Activated T-helper 1 cell treated with Interleukin-2 at 50 U/mL for 16 hours (primary cell): ENCODE results near the gene CAVIN1.
"Not testable (repeated sequence)": the region's sequence is repeated elsewhere in the genome, so short reads cannot be mapped to it uniquely, and the experiment has no call there.

ENCODE experiments used
- DNase-seq: peaks from one replicate; pipeline ENCODE4 v3.0.0-alpha.2; 2020; ENCODE audit warnings: low read depth

Gene CAVIN1, protein sequence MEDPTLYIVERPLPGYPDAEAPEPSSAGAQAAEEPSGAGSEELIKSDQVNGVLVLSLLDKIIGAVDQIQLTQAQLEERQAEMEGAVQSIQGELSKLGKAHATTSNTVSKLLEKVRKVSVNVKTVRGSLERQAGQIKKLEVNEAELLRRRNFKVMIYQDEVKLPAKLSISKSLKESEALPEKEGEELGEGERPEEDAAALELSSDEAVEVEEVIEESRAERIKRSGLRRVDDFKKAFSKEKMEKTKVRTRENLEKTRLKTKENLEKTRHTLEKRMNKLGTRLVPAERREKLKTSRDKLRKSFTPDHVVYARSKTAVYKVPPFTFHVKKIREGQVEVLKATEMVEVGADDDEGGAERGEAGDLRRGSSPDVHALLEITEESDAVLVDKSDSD

GRCh38 chr17:42422958-42423712 is at the start of gene CAVIN1:
CAVIN1 (minus strand) TSS chr17:42423256; CDS start chr17:42423097, 159 bp downstream.
- no peak for DNase-seq

GRCh38 chr17:42467889-42468288 is 44.8 kb upstream of the CAVIN1 start:
- no peak for DNase-seq

GRCh38 chr17:42463976-42464400 is 40.9 kb upstream of the CAVIN1 start:
- DNase-seq, result no peak

DNA sequence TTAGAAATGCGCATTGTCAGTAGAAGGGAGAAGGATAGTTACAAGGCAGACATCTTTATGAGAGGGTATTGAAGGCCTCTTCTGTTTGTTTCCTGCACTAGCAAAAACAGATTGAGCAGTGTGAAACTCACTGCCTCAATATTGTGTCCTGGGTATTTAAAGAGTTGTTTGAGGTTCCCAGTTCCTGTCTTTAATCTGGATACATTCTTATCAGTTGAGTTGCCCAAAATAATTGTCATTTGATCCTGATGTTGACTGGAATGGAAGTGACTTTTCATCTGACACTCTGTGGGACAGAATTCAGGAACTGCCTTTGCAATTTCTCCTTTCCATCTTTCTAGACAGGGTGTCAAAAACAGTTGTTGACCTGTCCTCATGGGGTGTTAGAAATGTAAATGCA is 37.3 kb upstream of the CAVIN1 start:
- no peak for DNase-seq

GRCh38 chr17:42459801-42460281 is 36.8 kb upstream of the CAVIN1 start:
- DNase-seq, result no peak

DNA sequence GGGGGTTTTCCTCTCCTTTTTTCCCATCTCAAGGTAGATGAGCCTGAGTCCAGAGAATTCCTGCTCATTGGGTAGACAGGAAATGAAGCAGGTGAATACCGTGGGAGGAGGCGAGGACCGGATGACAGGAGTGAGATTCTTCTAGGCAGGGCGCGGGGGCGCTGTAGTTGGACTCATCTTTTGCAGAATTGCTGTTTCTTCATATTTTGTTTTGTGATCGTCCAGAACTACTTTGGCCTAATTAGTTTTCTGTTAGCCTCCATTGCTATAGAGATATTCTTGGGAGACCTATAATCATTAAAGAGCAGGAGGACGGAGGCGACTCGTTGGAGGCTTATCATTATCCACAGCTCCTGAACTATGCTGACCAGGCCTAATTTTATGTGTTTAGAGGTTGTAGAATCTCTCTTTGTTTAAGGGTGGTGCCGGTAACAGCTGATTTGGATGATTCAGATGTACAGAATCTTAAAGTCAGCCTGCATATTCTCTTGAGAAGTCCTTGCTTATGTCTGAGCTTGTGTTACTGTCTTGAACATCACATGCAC is 36.3 kb upstream of the CAVIN1 start:
- no peak for DNase-seq

DNA sequence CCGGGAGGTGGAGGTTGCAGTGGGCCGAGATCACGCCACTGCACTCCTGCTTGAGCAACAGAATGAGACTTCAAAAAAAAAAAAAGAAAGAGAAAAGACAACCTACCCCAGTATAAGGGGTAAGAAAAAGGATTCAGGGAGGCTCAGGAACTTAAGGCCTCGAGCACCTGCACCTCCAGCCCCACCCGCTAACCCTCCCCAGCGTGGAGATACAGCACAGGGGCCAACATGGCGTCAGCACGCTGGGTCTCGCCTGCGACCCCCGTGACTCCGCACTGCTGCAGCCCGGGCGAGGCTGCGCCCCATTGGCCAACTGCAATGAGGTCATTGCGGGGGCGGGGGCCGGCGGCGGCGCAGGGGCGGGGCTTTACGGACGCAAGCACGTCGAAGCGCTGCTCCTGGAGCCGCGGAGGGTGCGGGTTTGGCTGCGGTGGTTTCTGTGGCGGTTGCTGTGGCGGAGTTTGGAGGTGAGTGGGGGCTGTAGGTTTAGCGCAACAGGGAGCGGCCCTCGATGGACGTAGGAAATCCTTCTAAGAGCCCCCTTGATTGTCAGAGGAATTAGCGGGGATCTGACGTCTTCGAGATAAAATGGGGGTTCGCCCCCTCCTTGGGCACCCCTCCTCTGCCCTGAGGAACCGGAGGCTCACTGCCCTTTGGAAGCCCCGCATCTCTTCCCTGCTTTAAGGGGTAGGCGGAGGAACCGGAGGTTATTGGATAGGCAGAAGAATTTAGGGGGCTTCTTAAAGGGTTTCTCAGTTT is 35.6 kb upstream of the CAVIN1 start, which contains the start of gene ATP6V0A1:
TSS of gene ATP6V0A1 (plus strand) at position 382 of the 759 bp plus-strand sequence. CDS start 2,017 bp downstream, outside the sequence.
- peak; percentile 71 for DNase-seq

GRCh38 chr17:42457107-42457792 is 34.2 kb upstream of the CAVIN1 start:
- DNase-seq, result no peak

- no peak for DNase-seq
These were observed 33.4 kb upstream of the CAVIN1 start for GRCh38 chr17:42456223-42457106.

DNA sequence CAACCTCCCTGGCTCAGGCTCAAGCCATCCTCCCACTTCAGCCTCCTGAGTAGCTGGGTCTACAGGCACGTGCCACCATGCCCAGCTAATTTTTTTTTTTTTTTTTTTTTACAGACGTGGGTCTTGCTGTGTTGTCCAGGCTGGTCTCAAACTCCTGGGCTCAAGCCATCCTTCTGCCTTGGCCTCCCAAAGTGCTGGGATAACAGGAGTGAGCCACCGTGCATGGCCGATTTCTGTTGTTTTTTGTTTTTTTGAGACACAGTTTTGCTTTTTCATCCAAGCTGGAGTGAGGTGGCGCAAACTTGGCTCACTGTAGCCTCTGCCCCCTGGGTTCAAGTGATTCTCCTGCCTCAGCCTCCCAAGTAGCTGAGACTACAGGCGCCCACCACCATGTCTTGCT is 31.9 kb upstream of the CAVIN1 start:
- DNase-seq, result not testable (repeated sequence)

GRCh38 chr17:42453439-42453838 is 30.4 kb upstream of the CAVIN1 start:
- no peak for DNase-seq

DNA sequence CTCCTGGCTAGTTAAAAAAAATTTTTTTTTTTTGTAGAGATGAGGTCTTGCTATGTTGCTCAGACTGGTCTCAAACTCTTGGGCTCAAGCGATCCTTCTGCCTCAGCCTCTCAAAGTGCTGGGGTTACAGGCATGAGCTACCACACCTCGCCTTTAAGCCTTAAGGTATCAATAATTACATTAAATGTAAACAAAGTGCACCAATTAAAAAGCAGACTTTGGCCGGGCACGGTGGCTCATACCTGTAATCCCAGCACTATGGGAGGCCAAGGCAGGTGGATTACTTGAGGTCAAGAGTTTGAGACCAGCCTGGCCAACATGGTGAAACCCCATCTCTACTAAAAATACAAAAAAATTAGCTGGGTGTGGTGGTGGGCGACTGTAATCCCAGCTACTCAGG is 28.2 kb upstream of the CAVIN1 start:
- not testable (repeated sequence) for DNase-seq

- not testable (repeated sequence) for DNase-seq
These were observed 26.8 kb upstream of the CAVIN1 start for GRCh38 chr17:42449838-42450237.

DNA sequence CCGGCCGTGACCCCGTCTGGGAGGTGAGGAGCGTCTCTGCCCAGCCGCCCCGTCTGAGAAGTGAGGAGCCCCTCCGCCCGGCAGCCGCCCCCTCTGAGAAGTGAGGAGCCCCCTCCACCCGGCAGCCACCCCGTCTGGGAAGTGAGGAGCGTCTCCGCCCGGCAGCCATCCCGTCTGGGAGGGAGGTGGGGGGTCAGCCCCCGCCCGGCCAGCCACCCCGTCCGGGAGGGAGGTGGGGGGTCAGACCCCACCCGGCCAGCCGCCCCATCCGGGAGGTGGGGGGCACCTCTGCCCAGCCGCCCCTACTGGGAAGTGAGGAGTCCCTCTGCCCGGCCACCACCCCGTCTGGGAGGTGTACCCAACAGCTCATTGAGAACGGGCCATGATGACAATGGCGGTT is 26.1 kb upstream of the CAVIN1 start:
- DNase-seq, result not testable (repeated sequence)

- no peak for DNase-seq
These were observed 19.1 kb upstream of the CAVIN1 start for GRCh38 chr17:42442196-42442565.

DNA sequence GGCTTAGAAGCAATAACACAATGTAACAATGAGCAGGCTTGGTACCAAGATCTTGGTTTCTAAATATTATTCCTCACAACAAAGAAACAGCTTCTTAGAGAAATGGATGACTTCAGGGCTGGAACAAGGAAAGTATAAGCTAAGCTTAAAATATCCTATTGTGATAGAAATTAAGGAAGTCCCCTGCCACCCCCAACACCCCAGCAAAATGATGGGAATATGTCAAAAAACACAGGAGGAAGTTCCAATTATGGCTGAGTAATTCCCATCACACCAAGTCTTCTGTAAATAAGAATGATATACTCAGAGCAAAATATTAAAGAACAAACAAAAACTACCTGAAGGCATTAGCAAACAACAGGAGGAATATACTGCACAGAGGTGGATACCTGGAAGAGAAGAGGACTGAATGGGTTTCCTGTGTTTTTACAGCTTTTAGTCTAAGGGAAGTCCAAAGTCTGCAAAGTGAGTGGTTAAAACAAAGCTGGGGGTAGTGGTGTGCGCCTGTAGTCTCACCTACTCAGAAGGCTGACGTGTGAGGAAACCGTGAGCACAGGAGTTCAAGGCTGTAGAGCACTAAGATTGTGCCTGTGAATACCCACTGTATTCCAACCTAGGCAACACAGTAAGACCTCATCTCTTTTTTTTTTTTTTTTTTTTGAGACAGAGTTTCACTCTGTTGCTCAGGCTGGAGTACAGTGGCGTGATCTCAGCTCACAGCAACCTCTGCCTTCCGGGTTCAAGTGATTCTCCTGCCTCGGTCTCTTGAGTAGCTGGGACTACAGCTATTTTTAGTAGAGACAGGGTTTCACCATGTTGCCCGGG is 18.5 kb upstream of the CAVIN1 start:
- DNase-seq, result no peak

DNA sequence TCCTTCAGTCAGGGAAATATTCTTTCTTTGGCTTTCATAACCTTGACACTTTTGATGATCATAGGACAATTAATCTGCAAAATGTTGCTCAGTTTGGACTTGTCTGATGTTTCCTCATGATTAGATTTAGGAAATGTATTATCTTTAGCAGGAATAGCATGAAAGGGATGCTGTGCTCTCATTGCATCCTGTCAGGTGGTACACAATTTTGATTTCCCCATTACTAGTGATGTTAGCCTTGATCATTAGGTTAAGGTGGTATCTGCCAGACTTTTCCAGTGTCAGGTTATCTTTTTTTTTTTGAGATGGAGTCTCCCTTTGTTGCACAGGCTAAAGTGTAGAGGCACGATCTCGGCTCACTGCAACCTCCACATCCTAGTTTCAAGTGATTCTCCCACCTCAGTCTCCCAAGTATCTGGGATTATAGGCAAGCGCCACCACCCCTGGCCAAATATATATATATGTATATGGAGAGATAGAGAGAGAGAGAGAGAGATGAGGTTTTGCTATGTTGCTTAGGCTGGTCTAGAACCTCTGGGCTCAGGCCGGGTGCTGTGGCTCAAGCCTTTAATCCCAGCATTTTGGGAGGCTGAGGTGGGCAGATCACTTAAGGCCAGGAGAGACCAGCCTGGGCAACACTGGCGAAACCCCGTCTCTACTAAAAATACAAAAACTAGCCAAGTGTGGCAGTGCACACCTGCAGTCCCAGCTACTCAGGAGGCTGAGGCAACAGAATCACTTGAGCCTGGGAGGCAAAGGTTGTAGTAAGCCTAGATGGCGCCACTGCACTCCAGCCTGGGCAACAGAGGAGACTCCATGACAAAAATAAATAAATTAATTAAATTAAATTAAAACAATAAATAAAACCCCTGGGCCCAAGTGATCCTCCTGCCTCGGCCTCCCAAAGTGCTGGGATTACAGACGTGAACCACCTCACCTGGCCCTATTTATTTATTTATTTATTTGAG is 15.8 kb upstream of the CAVIN1 start:
- no peak for DNase-seq

- no peak for DNase-seq
These were observed 13.3 kb upstream of the CAVIN1 start for GRCh38 chr17:42436391-42436790.
